HG03520 (cell line): ENCODE results near the gene FRMD4B.

Experiments
- ATAC-seq: cut with Tn5 transposase; IDR thresholded peaks from one replicate; pipeline ENCODE4 v1.9.1; 2021; ENCODE audit warnings: mild to moderate bottlenecking, moderate library complexity; ENCODE audit not compliant: unreplicated experiment

Gene FRMD4B

GRCh38 chr3:69142797-69143454 lies 243.0 kb downstream of the FRMD4B start:
- no peak for ATAC-seq

- no peak for ATAC-seq
These were observed 243.8 kb downstream of the FRMD4B start for GRCh38 chr3:69142090-69142489.

GRCh38 chr3:69141313-69141712 lies 244.6 kb downstream of the FRMD4B start:
- ATAC-seq = no peak

- no peak for ATAC-seq
These were observed 248.5 kb downstream of the FRMD4B start for GRCh38 chr3:69137412-69137811.

- no peak for ATAC-seq
These were observed 248.9 kb downstream of the FRMD4B start for GRCh38 chr3:69137005-69137404.

- peak; percentile 99 for ATAC-seq
These were observed 255.2 kb downstream of the FRMD4B start for GRCh38 chr3:69130689-69131088.

GRCh38 chr3:69129531-69129930 lies 256.4 kb downstream of the FRMD4B start:
- ATAC-seq = no peak

- ATAC-seq = no peak
These were observed 257.4 kb downstream of the FRMD4B start for GRCh38 chr3:69128509-69128908.

GRCh38 chr3:69126999-69127398 lies 258.9 kb downstream of the FRMD4B start:
- no peak for ATAC-seq

GRCh38 chr3:69126216-69126615 lies 259.7 kb downstream of the FRMD4B start:
- ATAC-seq = no peak

GRCh38 chr3:69122403-69122802 lies 263.5 kb downstream of the FRMD4B start, which contains the start of gene LMOD3:
Gene LMOD3, minus strand, starts transcription at chr3:69122595. Its CDS starts 209 bp downstream, at chr3:69122386.
- ATAC-seq = no peak

- no peak for ATAC-seq
These were observed 263.9 kb downstream of the FRMD4B start for GRCh38 chr3:69121950-69122349.

- ATAC-seq = no peak
These were observed 264.4 kb downstream of the FRMD4B start for GRCh38 chr3:69121513-69121912.

- peak; percentile 96 for ATAC-seq
These were observed 264.9 kb downstream of the FRMD4B start for GRCh38 chr3:69120879-69121464.
